ENCODE measurements around the gene TSSK1B.

GRCh38 chr5:113474100-113474728, 39.4 kb upstream of the TSSK1B start:
- TF ChIP-seq REST (IDR thresholded peaks at IDR 0.05) (no peak), ZFP36 (IDR thresholded peaks at IDR 0.05; ENCODE audit: borderline replicate concordance, partially characterized antibody) (no peak), HOXB13 (CRISPR knock-in tag; IDR thresholded peaks at IDR 0.05; ENCODE audit: low read depth) (no peak), FOSL2 (IDR thresholded peaks at IDR 0.05) (no peak), FOSL2 (CRISPR knock-in tag; IDR thresholded peaks at IDR 0.05) (no peak), GATA3 (IDR thresholded peaks at IDR 0.05; ENCODE audit: borderline replicate concordance) (no peak), TP53 (CRISPR knock-in tag; IDR thresholded peaks at IDR 0.05) (no peak), NR3C1 (IDR thresholded peaks at IDR 0.05) (no peak), POLR2A (IDR thresholded peaks at IDR 0.05; ENCODE audit: low read length) (no peak), MYC (IDR thresholded peaks at IDR 0.05; ENCODE audit: borderline replicate concordance, low read length) (no peak), CHD4 (IDR thresholded peaks at IDR 0.05; ENCODE audit: borderline replicate concordance) (no peak)
- TF ChIP-seq, protein P1, sequence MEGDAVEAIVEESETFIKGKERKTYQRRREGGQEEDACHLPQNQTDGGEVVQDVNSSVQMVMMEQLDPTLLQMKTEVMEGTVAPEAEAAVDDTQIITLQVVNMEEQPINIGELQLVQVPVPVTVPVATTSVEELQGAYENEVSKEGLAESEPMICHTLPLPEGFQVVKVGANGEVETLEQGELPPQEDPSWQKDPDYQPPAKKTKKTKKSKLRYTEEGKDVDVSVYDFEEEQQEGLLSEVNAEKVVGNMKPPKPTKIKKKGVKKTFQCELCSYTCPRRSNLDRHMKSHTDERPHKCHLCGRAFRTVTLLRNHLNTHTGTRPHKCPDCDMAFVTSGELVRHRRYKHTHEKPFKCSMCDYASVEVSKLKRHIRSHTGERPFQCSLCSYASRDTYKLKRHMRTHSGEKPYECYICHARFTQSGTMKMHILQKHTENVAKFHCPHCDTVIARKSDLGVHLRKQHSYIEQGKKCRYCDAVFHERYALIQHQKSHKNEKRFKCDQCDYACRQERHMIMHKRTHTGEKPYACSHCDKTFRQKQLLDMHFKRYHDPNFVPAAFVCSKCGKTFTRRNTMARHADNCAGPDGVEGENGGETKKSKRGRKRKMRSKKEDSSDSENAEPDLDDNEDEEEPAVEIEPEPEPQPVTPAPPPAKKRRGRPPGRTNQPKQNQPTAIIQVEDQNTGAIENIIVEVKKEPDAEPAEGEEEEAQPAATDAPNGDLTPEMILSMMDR (IDR thresholded peaks at IDR 0.05) = no peak
